ENCODE measurements around the gene P2RY4.

- TF ChIP-seq MAX (IDR thresholded peaks at IDR 0.05; ENCODE audit: low read depth, low read length) = no peak
- no peak for TF ChIP-seq RBBP5 (conservative IDR thresholded peaks at IDR 0.05)
- no peak for TF ChIP-seq RAD21 (IDR thresholded peaks at IDR 0.05; ENCODE audit: insufficient read depth, low read depth, low read length)
- no peak for TF ChIP-seq SIX5 (IDR thresholded peaks at IDR 0.05; ENCODE audit: low read depth, low read length, severe bottlenecking)
- no peak for TF ChIP-seq SMAD5 (IDR thresholded peaks at IDR 0.05; ENCODE audit: low read depth)
- TF ChIP-seq CEBPZ (IDR thresholded peaks at IDR 0.05; ENCODE audit: low read depth, low read length) = no peak
- TF ChIP-seq EZH2 (IDR thresholded peaks at IDR 0.05; ENCODE audit: borderline replicate concordance, control insufficient read depth, low read depth, low read length) = no peak
- no peak for TF ChIP-seq EGR1 (IDR thresholded peaks at IDR 0.05; ENCODE audit: borderline replicate concordance in 1 of 2, low read depth in 2 of 2, low read length in 2 of 2)
- TF ChIP-seq HDAC2 (IDR thresholded peaks at IDR 0.05) = no peak
- no peak for TF ChIP-seq CTCF (IDR thresholded peaks at IDR 0.05 in 2 of 3, conservative IDR thresholded peaks at IDR 0.05 in 1 of 3; ENCODE audit: control insufficient read depth in 2 of 3, extremely low read depth in 1 of 3, insufficient read depth in 1 of 3, low read depth in 3 of 3, low read length in 3 of 3)
- no peak for TF ChIP-seq NR2C2 (IDR thresholded peaks at IDR 0.05; ENCODE audit: borderline replicate concordance, control insufficient read depth, insufficient read length, low read depth)
- no peak for TF ChIP-seq CBX5 (IDR thresholded peaks at IDR 0.05; ENCODE audit: low read depth)
- TF ChIP-seq ZBTB33 (IDR thresholded peaks at IDR 0.05) = no peak
Measured at GRCh38 chrX:70301716-70302115, 41.7 kb upstream of the P2RY4 start.
